Epithelial cell of proximal tubule (primary cell): ENCODE results near the gene ACAP3. TPM values are rescaled to one million over a fixed set of nuclear protein-coding genes. Genes with fewer than 3 reads are reported as not detected.
A peak's percentile ranks its signal among the peaks of the same experiment; 100 is the strongest.

Experiments used
- DNase-seq: peaks from one replicate; pipeline ENCODE4 v3.0.0-alpha.2; 2011; ENCODE audit warnings: low read depth
- H3K4me3 ChIP-seq: 2 replicates; pipeline ENCODE4 v1.5.1; 2011; ENCODE audit warnings: low read depth, mild to moderate bottlenecking, low read length
- total RNA-seq: library from RNA; depleted of rRNA; stranded (reverse); fragments of >200 nt; gene quantifications from 2 replicates; pipeline ENCODE4 v1.2.3, GENCODE V29; 2015
- TF ChIP-seq, protein P1 (sequence below): conservative IDR thresholded peaks from 2 replicates; pipeline ENCODE4 v1.5.1; 2012; ENCODE audit warnings: low read depth, mild to moderate bottlenecking, low read length

The ACAP3 gene
- total RNA-seq, 1 donor from 2014 or later = 29.1 TPM

DNA sequence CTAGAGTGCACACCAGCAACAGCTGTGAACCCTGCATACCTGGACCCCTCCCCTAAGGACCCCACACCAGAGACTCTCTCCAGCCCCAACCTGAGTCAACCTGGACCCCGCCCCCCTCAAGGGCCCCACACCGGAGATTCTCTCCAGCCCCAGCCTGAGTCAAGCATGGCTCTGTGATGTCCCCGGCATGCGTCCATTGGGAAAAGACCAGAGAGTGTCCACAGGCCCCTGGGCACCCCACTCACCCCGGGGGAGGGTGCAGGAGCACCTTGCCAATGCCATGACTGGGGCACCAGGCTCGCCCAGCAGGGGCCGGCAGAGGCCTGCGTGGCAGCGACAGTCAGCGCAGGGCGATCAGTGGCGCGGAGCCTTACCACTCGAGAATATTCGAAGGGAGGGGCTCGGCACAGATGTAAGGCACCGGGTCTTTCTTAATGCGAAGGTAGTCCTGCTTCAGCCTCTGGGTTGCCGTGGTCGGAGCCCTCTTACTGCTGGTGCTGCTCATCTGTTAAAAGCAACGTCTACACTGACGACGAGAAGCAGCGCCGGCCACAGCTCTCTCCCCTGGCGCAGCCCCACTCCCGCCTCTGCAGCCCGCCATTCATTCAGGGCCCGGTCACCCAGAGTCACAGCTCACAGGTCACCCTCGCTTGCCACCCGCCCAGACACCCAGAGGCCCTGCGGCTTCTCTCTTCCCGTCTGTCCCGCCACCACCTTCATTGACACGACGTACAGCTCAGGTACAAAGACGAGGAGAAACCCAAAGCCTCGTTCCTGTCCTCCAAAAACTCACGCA lies 40.0 kb downstream of the ACAP3 start:
- TF ChIP-seq, protein P1, sequence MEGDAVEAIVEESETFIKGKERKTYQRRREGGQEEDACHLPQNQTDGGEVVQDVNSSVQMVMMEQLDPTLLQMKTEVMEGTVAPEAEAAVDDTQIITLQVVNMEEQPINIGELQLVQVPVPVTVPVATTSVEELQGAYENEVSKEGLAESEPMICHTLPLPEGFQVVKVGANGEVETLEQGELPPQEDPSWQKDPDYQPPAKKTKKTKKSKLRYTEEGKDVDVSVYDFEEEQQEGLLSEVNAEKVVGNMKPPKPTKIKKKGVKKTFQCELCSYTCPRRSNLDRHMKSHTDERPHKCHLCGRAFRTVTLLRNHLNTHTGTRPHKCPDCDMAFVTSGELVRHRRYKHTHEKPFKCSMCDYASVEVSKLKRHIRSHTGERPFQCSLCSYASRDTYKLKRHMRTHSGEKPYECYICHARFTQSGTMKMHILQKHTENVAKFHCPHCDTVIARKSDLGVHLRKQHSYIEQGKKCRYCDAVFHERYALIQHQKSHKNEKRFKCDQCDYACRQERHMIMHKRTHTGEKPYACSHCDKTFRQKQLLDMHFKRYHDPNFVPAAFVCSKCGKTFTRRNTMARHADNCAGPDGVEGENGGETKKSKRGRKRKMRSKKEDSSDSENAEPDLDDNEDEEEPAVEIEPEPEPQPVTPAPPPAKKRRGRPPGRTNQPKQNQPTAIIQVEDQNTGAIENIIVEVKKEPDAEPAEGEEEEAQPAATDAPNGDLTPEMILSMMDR = no peak
- no peak for DNase-seq
- H3K4me3 ChIP-seq = no peak overlapping the region

DNA sequence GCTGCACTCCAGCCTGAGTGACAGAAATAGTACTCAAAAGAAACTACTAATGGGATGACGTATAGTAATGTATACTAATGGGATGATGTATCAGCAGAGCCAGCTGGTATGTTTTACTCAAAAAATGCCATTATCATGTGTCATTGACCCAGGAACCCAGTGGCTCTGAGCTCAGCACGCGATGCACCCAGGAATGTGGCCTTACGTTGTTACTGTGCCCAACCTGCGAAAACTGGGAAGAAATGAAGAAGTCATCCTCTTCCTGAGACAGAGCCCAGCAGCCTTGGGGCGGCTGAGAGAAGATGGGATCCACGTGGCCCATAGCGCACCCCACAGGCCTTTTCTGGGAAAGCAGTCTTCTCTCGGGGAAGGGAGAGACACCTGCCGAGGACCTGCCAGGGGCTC lies 42.9 kb downstream of the ACAP3 start:
- TF ChIP-seq, protein P1 = peak; percentile 47
- H3K4me3 ChIP-seq = no peak overlapping the region
- no peak for DNase-seq

DNA sequence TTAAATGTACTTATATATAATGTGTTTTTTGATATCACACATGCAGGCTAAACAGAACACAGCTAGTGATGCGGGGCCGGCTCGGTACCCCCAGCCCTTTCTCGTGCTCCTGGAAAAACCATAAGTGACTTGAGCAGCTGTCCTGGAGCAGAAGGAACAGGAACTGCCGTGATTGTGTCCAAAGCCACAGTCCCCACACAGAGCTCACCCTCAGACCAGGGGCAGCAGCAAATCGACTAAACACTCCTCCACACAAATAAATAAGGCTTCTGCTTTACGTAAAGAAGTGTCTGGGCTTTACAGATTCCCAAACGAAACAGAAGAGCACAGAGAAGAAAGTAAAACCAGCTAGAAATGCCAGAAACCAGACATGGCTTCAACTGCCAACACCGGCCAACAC lies 43.7 kb downstream of the ACAP3 start:
- no peak for DNase-seq
- TF ChIP-seq, protein P1 = no peak
- no peak overlapping the region for H3K4me3 ChIP-seq

DNA sequence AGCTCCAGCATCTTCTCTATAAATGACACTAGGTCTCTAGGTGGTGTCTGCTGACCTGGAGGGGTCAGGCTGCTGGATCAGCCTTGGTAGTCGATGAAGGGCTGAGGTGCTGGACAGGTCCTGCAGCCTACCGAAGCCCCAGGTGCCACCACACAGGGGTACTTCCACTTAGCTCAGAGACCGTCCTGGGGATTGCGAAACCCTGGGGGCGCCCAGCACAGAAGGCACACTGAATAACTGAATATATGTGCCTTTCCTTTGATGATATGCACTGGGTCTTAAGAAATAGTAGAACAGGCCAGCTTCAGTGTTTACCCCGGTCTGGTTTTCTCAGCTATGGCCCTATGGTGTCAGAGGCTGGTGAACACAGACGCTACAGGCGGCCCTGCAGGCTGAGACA lies 45.0 kb downstream of the ACAP3 start:
- TF ChIP-seq, protein P1 = no peak
- no peak overlapping the region for H3K4me3 ChIP-seq
- no peak for DNase-seq

DNA sequence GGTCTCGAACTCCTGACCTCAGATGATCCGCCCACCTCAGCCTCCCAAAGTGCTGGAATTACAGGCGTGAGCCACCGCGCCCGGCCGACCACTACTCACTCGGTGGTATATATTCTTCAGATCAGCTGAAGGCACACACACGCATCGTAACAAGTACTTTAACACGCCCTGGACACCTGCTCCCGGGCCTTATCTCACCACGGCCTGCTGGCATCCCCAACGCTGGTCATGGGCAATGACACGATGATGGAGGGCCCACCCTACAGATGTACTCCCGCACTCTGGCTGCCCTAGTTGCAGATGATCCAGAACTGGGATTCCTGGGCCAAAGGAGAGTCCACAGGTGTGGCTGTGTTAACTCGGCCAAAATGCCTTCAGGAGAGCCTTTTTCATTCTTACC lies 45.7 kb downstream of the ACAP3 start:
- no peak overlapping the region for H3K4me3 ChIP-seq
- DNase-seq = no peak
- TF ChIP-seq, protein P1 = no peak

DNA sequence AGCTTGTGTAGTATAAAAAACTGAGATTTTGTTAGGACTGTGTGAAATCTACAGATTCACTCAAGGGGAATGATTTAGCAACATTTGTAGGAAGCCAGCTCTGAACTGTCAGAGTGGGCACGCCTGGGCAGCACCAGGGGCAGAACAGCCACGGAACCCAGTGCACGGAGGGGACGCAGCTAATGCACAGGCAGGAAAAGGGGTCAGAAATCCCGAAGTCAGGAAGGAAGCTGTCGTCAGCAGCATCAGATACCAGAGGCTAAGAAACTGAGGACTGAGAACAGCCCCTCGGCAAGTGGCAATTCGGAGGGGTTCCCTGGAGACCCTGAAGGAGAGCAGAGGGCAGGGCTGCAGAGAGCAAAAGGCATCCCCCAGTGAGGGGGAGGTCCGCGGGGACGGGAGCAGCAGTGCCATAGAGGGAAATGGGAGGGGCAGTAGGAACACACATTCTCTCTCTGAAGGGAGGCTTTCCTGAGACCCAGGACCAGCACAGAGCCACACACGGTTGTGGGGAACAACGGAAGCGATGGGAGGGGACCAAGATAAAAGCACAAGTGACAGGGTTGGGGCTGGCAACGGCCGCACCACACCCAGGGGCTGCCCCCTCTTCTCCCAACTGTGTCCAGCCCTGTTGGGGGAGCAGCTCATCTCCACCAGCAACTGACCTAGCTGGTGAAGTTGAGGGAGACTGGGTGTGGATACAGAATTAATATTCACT lies 46.7 kb downstream of the ACAP3 start:
- no peak for DNase-seq
- TF ChIP-seq, protein P1 = no peak
- no peak overlapping the region for H3K4me3 ChIP-seq
